Measurements from ENCODE around the gene COX18.

Gene COX18

GRCh38 chr4:73005514-73005913 lies 64.0 kb downstream of the COX18 start:
- no peak for TF ChIP-seq CTCF (IDR thresholded peaks at IDR 0.05; ENCODE audit: control insufficient read depth, insufficient read depth, low read depth, low read length, missing control alignments)

More at GRCh38 chr4:73005514-73005913, 64.0 kb downstream of the COX18 start:
- no peak overlapping the region for H3K4me3 ChIP-seq (ENCODE audit: control insufficient read depth, low read depth, low read length)
- DNase-seq (ENCODE audit: low read depth), result no peak

Data from AG09309 (cell line).